ENCODE measurements around the gene C14orf180. TPM values are rescaled to one million over a fixed set of nuclear protein-coding genes. Genes with fewer than 3 reads are reported as not detected.

Gene C14orf180
- polyA plus RNA-seq, 1 donor (not counting 4 experiments of a cell fraction or from before 2014, with no cell fraction given) = not detected

- Histone ChIP-seq H4K20me1 (ENCODE audit: control insufficient read depth, extremely low read depth, insufficient read depth, low read length) (no peaks in the 10 kb centered on the region), H3K9me3 (ENCODE audit: control insufficient read depth, low read depth, low read length) (no peaks in the 10 kb centered on the region), H2AFZ (ENCODE audit: control insufficient read depth, low read length) (no peak overlapping the region), H3K4me2 (ENCODE audit: control insufficient read depth, extremely low read depth, insufficient read depth, low read depth, low read length) (no peak overlapping the region), H3K27me3 (ENCODE audit: control insufficient read depth, extremely low read depth, insufficient read depth, low read length) (no peaks in the 10 kb centered on the region), H3K4me1 (ENCODE audit: control insufficient read depth, extremely low read depth, insufficient read depth, low read length) (peaks cover 7% of the 10 kb centered on the region), H3K79me2 (ENCODE audit: control insufficient read depth, insufficient read depth, low read length) (no peaks in the 10 kb centered on the region), H3K4me3 (ENCODE audit: control insufficient read depth in 2 of 3, extremely low read depth in 1 of 3, insufficient read depth in 2 of 3, low read depth in 1 of 3, low read length in 3 of 3) (no peak overlapping the region), H3K9ac (ENCODE audit: control insufficient read depth, extremely low read depth, insufficient read depth, low read length) (no peak overlapping the region), H3K9me1 (ENCODE audit: control insufficient read depth, extremely low read depth, insufficient read depth, low read length) (no peaks in the 10 kb centered on the region), H3K36me3 (ENCODE audit: control insufficient read depth in 2 of 2, extremely low read depth in 1 of 2, insufficient read depth in 2 of 2, low read length in 2 of 2) (no peaks in the 10 kb centered on the region), H3K27ac (ENCODE audit: control insufficient read depth, insufficient read depth, low read length) (no peak overlapping the region)
- DNase-seq (ENCODE audit: low read depth, low spot score) (no peak), FAIRE-seq (no peak)
- dilution Hi-C loops (cut with MboI; ENCODE audit: extremely low pct_ligation_motif_present, low sequenced_read_pairs) = no loop called here
- TF ChIP-seq CTCF (optimal IDR thresholded peaks at IDR 0.05 in 1 of 3, IDR thresholded peaks at IDR 0.05 in 1 of 3, conservative IDR thresholded peaks at IDR 0.05 in 1 of 3; ENCODE audit: extremely low read depth in 1 of 3, insufficient read depth in 2 of 3, low read length in 3 of 3) = no peak
- no peak for TF ChIP-seq EZH2 (IDR thresholded peaks at IDR 0.05; ENCODE audit: low read length)
Observed at GRCh38 chr14:104537613-104537988, 42.0 kb upstream of the C14orf180 start.

- TF ChIP-seq EZH2 (IDR thresholded peaks at IDR 0.05; ENCODE audit: low read length) (no peak), CTCF (optimal IDR thresholded peaks at IDR 0.05 in 1 of 3, IDR thresholded peaks at IDR 0.05 in 1 of 3, conservative IDR thresholded peaks at IDR 0.05 in 1 of 3; ENCODE audit: extremely low read depth in 1 of 3, insufficient read depth in 2 of 3, low read length in 3 of 3) (no peak)
- peaks cover 6% of the 10 kb centered on the region for H3K4me1 ChIP-seq (ENCODE audit: control insufficient read depth, extremely low read depth, insufficient read depth, low read length)
- DNase-seq (ENCODE audit: low read depth, low spot score) (no peak), FAIRE-seq (no peak)
- dilution Hi-C loops (cut with MboI; ENCODE audit: extremely low pct_ligation_motif_present, low sequenced_read_pairs) = no loop called here
- no peak overlapping the region for H3K4me3 ChIP-seq (ENCODE audit: control insufficient read depth in 2 of 3, extremely low read depth in 1 of 3, insufficient read depth in 2 of 3, low read depth in 1 of 3, low read length in 3 of 3)
- peaks cover 40% of the 10 kb centered on the region for H3K27me3 ChIP-seq (ENCODE audit: control insufficient read depth, extremely low read depth, insufficient read depth, low read length)
- no peak overlapping the region for H2AFZ ChIP-seq (ENCODE audit: control insufficient read depth, low read length)
- H3K79me2 ChIP-seq (ENCODE audit: control insufficient read depth, insufficient read depth, low read length) = no peaks in the 10 kb centered on the region
- H4K20me1 ChIP-seq (ENCODE audit: control insufficient read depth, extremely low read depth, insufficient read depth, low read length) = no peaks in the 10 kb centered on the region
- no peak overlapping the region for H3K4me2 ChIP-seq (ENCODE audit: control insufficient read depth, extremely low read depth, insufficient read depth, low read depth, low read length)
- no peak overlapping the region for H3K27ac ChIP-seq (ENCODE audit: control insufficient read depth, insufficient read depth, low read length)
- no peak overlapping the region for H3K9ac ChIP-seq (ENCODE audit: control insufficient read depth, extremely low read depth, insufficient read depth, low read length)
- no peaks in the 10 kb centered on the region for H3K9me3 ChIP-seq (ENCODE audit: control insufficient read depth, low read depth, low read length)
- no peaks in the 10 kb centered on the region for H3K36me3 ChIP-seq (ENCODE audit: control insufficient read depth in 2 of 2, extremely low read depth in 1 of 2, insufficient read depth in 2 of 2, low read length in 2 of 2)
- no peaks in the 10 kb centered on the region for H3K9me1 ChIP-seq (ENCODE audit: control insufficient read depth, extremely low read depth, insufficient read depth, low read length)
Observed at GRCh38 chr14:104541905-104542465, 37.6 kb upstream of the C14orf180 start.
